H1 (cell line): ENCODE results near the gene PAQR4. TPM values are rescaled to one million over a fixed set of nuclear protein-coding genes. Genes with fewer than 3 reads are reported as not detected.

Experiments used
- CBX5 ChIP-seq: fragments of 300-800, 300-1000 bp; sonication (generic); IDR thresholded peaks from 2 replicates; pipeline ENCODE4 v1.7.1; 2016; ENCODE audit warnings: antibody characterized with exemption, low read length, low read depth
- CEBPB ChIP-seq: IDR thresholded peaks from 2 replicates; pipeline ENCODE4 v1.6.1; 2012; ENCODE audit warnings: low read depth, low read length
- CHD1 ChIP-seq: IDR thresholded peaks from 2 replicates; pipeline ENCODE4 v1.6.1; 2012; ENCODE audit warnings: low read depth, low read length, improper control_type of control experiment
- CHD2 ChIP-seq: IDR thresholded peaks from 2 replicates; pipeline ENCODE4 v1.6.1; 2012; ENCODE audit warnings: low read length, improper control_type of control experiment
- CHD7 ChIP-seq: fragments of 300-600 bp; sonication (generic); IDR thresholded peaks from 2 replicates; pipeline ENCODE4 v1.7.1; 2012; ENCODE audit warnings: low read length, moderate library complexity, mild to moderate bottlenecking, inconsistent platforms; ENCODE audit not compliant: insufficient replicate concordance
- CTBP2 ChIP-seq: IDR thresholded peaks from 2 replicates; pipeline ENCODE4 v1.7.0; 2011; ENCODE audit warnings: borderline replicate concordance, mild to moderate bottlenecking, moderate library complexity, mixed read lengths, low read length; ENCODE audit not compliant: insufficient read depth, insufficient read length
- EZH2 ChIP-seq: fragments of 200-600 bp; sonication (generic); IDR thresholded peaks from 2 replicates; pipeline ENCODE4 v1.7.1; 2012; ENCODE audit warnings: low read depth, mild to moderate bottlenecking, moderate library complexity, low read length, inconsistent platforms; ENCODE audit not compliant: severe bottlenecking
- NANOG ChIP-seq: IDR thresholded peaks from 2 replicates; pipeline ENCODE4 v1.6.1; 2011; ENCODE audit warnings: low read length, low read depth, mild to moderate bottlenecking, inconsistent platforms; ENCODE audit not compliant: insufficient read depth, poor library complexity, severe bottlenecking
- SP2 ChIP-seq: IDR thresholded peaks from 2 replicates; pipeline ENCODE4 v1.6.1; 2012; ENCODE audit warnings: mild to moderate bottlenecking, low read length, inconsistent platforms
- polyA plus RNA-seq, 7 experiments: library from polyadenylated mRNA; depleted of rRNA in 3 of 7; stranded (reverse) in 5 of 7; unstranded in 2 of 7; fragments of >200 nt in 5 of 7; fragments of 200-250 nt in 2 of 7; gene quantifications; 1 replicate in 5 of 7; 2 replicates in 1 of 7; 4 replicates in 1 of 7; pipeline versions ENCODE4 v1.2.1 to v1.2.3, GENCODE V29; 2011 to 2013; ENCODE audit warnings: missing spikeins in 2 of 7, mixed read lengths in 2 of 7
- total RNA-seq: library from RNA; stranded (reverse); fragmentation: NEBNext Ultra II Directional; extraction: Animal tissue kit (Norgen Biotek cat#: 25700); gene quantifications from 2 replicates; pipeline ENCODE4 v1.2.1, GENCODE V29; 2021

The PAQR4 gene
- total and polyA plus RNA-seq, 2 of the 8 experiments (the other 6 are each of a cell fraction or from before 2014, with no cell fraction given), result 28.2 to 34.6 TPM

- no peak for TF ChIP-seq CHD7
- TF ChIP-seq NANOG, result no peak
- TF ChIP-seq CTBP2, result no peak
- TF ChIP-seq EZH2, result no peak
- no peak for TF ChIP-seq SP2
- no peak for TF ChIP-seq CEBPB
- no peak for TF ChIP-seq CHD1
- TF ChIP-seq CHD2, result no peak
- no peak for TF ChIP-seq CBX5
Measured at GRCh38 chr16:2968738-2969544, at the start of gene PAQR4 (continued).
